H1 (cell line): ENCODE data around the gene PPP6C. TPM values are rescaled to one million over a fixed set of nuclear protein-coding genes. Genes with fewer than 3 reads are reported as not detected.
"Not testable (repeated sequence)": the region's sequence is repeated elsewhere in the genome, so short reads cannot be mapped to it uniquely, and the experiment has no call there.

ENCODE experiments used
- CTCF ChIA-PET: fragments of 300-600 bp; sonication (Branson Sonifier 250); formaldehyde crosslinking; loops from one replicate; lab custom pipeline; 2021; ENCODE audit not compliant: partially characterized antibody; lab: Charles Lee
- POLR2A ChIA-PET: fragments of 300-600 bp; sonication (Branson Sonifier 250); formaldehyde crosslinking; loops from one replicate; lab custom pipeline; 2021; ENCODE audit warnings: inconsistent platforms; ENCODE audit not compliant: partially characterized antibody; lab: Charles Lee
- DNase-seq, 2 experiments: peaks; one replicate each; pipeline versions ENCODE4 v3.0.0 to v3.0.0-alpha.2; 2010 to 2022; ENCODE audit warnings: low spot score in 2 of 2, low read depth in 1 of 2, mixed read lengths in 1 of 2
- FAIRE-seq: peaks from 2 replicates; lab custom pipeline; 2011; peaks lifted over from hg19 to GRCh38; lab: Jason Lieb, UNC
- H2AFZ ChIP-seq: 2 replicates; pipeline ENCODE4 v1.8.1; 2012; ENCODE audit warnings: low read length, inconsistent platforms
- H2AK5ac ChIP-seq: 2 replicates; pipeline ENCODE4 v1.6.1; 2013; ENCODE audit warnings: low read depth, low read length
- H2BK120ac ChIP-seq: replicated peaks from 2 replicates; pipeline ENCODE3; 2013; ENCODE audit warnings: low read depth, low read length, inconsistent platforms
- H2BK12ac ChIP-seq: 2 replicates; pipeline ENCODE4 v1.6.1; 2013; ENCODE audit warnings: low read depth, low read length
- H2BK15ac ChIP-seq: 2 replicates; pipeline ENCODE4 v1.6.1; 2013; ENCODE audit warnings: low read length
- H2BK20ac ChIP-seq: 2 replicates; pipeline ENCODE4 v1.6.1; 2013; ENCODE audit warnings: low read length
- H2BK5ac ChIP-seq: 2 replicates; pipeline ENCODE4 v1.6.1; 2013; ENCODE audit warnings: low read depth, low read length
- H3K14ac ChIP-seq: 2 replicates; pipeline ENCODE4 v1.6.1; 2013; ENCODE audit warnings: inconsistent platforms; ENCODE audit not compliant: insufficient read length
- H3K18ac ChIP-seq: 2 replicates; pipeline ENCODE4 v1.6.1; 2013; ENCODE audit warnings: low read length; ENCODE audit errors: extremely low read depth
- H3K23ac ChIP-seq: 2 replicates; pipeline ENCODE4 v1.6.1; 2013; ENCODE audit warnings: inconsistent platforms; ENCODE audit not compliant: insufficient read length
- H3K23me2 ChIP-seq: 2 replicates; pipeline ENCODE4 v1.6.1; 2013; ENCODE audit warnings: low read depth, low read length
- H3K27ac ChIP-seq: 2 replicates; pipeline ENCODE4 v1.6.1; 2011; ENCODE audit warnings: low read depth, low read length, inconsistent platforms
- H3K27me3 ChIP-seq, 4 experiments: replicated peaks in 1 of 4; 1 replicate in 1 of 4; 2 replicates in 3 of 4; pipeline versions ENCODE4 v1.6.1 to v1.8.1; 2011 to 2013; ENCODE audit warnings: low read length in 3 of 4, mild to moderate bottlenecking in 3 of 4, inconsistent platforms in 2 of 4, mixed read lengths in 2 of 4, moderate library complexity in 1 of 4; ENCODE audit not compliant: control insufficient read depth in 3 of 4, insufficient read depth in 3 of 4; ENCODE audit errors: extremely low read depth in 1 of 4
- H3K36me3 ChIP-seq, 4 experiments: 2 replicates each; pipeline versions ENCODE4 v1.6.1 to v1.8.1; 2011 to 2013; ENCODE audit warnings: mild to moderate bottlenecking in 4 of 4, low read length in 3 of 4, moderate library complexity in 2 of 4, control low read depth in 1 of 4, inconsistent platforms in 1 of 4; ENCODE audit not compliant: insufficient read depth in 4 of 4, control insufficient read depth in 2 of 4
- H3K4ac ChIP-seq: replicated peaks from 2 replicates; pipeline ENCODE3; 2013; ENCODE audit warnings: low read length, low read depth, mixed read lengths, inconsistent platforms; ENCODE audit not compliant: insufficient read length
- H3K4me1 ChIP-seq, 4 experiments: replicated peaks in 1 of 4; 1 replicate in 1 of 4; 2 replicates in 3 of 4; pipeline versions ENCODE4 v1.6.1 to v1.8.1; 2011 to 2013; ENCODE audit warnings: low read length in 3 of 4, inconsistent platforms in 2 of 4, mixed read lengths in 1 of 4; ENCODE audit not compliant: insufficient read depth in 4 of 4, control insufficient read depth in 3 of 4
- H3K4me2 ChIP-seq, 2 experiments: 2 replicates each; pipeline versions ENCODE4 v1.6.1 to v1.8.1; 2011 to 2013; ENCODE audit warnings: low read depth in 2 of 2, low read length in 2 of 2, control low read depth in 1 of 2, inconsistent platforms in 1 of 2, mild to moderate bottlenecking in 1 of 2; ENCODE audit not compliant: insufficient read depth in 1 of 2
- H3K4me3 ChIP-seq, 4 experiments: fragments of 200-600, 300-600 bp in 1 of 4; sonication (generic), shearing (Covaris generic), sonication (Bioruptor Twin) in 1 of 4; 2 replicates each; pipeline versions ENCODE4 v1.5.1 to v1.8.1; 2011 to 2016; ENCODE audit warnings: low read length in 4 of 4, low read depth in 3 of 4, control low read depth in 2 of 4, inconsistent platforms in 2 of 4, mild to moderate bottlenecking in 2 of 4, mixed read lengths in 1 of 4, moderate library complexity in 1 of 4; ENCODE audit not compliant: insufficient read depth in 2 of 4; ENCODE audit errors: extremely low read depth in 1 of 4
- H3K56ac ChIP-seq: replicated peaks from 2 replicates; pipeline ENCODE3; 2013; ENCODE audit warnings: low read depth, mild to moderate bottlenecking, mixed read lengths, low read length, inconsistent platforms; ENCODE audit not compliant: insufficient read length
- H3K79me1 ChIP-seq: 2 replicates; pipeline ENCODE4 v1.6.1; 2013; ENCODE audit warnings: low read depth, low read length, control low read depth
- H3K79me2 ChIP-seq, 2 experiments: 2 replicates each; pipeline versions ENCODE4 v1.6.1 to v1.8.1; 2012 to 2013; ENCODE audit warnings: low read length in 2 of 2, mild to moderate bottlenecking in 2 of 2, inconsistent platforms in 1 of 2; ENCODE audit not compliant: insufficient read depth in 2 of 2, control insufficient read depth in 1 of 2
- H3K9ac ChIP-seq, 4 experiments: replicated peaks in 1 of 4; 1 replicate in 1 of 4; 2 replicates in 3 of 4; pipeline versions ENCODE4 v1.6.1 to v1.8.1; 2011 to 2013; ENCODE audit warnings: low read depth in 3 of 4, low read length in 3 of 4, control low read depth in 2 of 4, mild to moderate bottlenecking in 2 of 4, moderate library complexity in 2 of 4, inconsistent platforms in 1 of 4; ENCODE audit errors: extremely low read depth in 1 of 4
- H3K9me3 ChIP-seq, 2 experiments: 2 replicates each; pipeline versions ENCODE4 v1.6.1 to v1.8.1; 2012 to 2013; ENCODE audit warnings: mild to moderate bottlenecking in 2 of 2, moderate library complexity in 2 of 2, control low read depth in 1 of 2, inconsistent platforms in 1 of 2, low read depth in 1 of 2, low read length in 1 of 2, mixed read lengths in 1 of 2; ENCODE audit not compliant: insufficient read depth in 2 of 2
- H4K20me1 ChIP-seq, 2 experiments: replicated peaks in 1 of 2; 2 replicates each; pipeline versions ENCODE3 to v1.8.1; 2011 to 2013; ENCODE audit warnings: inconsistent platforms in 2 of 2, low read length in 2 of 2, mild to moderate bottlenecking in 1 of 2; ENCODE audit not compliant: insufficient read depth in 2 of 2, control insufficient read depth in 1 of 2
- H4K5ac ChIP-seq: 2 replicates; pipeline ENCODE4 v1.6.1; 2013; ENCODE audit warnings: low read length, low read depth, mixed read lengths, inconsistent platforms; ENCODE audit not compliant: insufficient read length
- H4K8ac ChIP-seq: 2 replicates; pipeline ENCODE4 v1.8.0; 2013; ENCODE audit warnings: mild to moderate bottlenecking, moderate library complexity, low read length, inconsistent platforms; ENCODE audit not compliant: insufficient read depth; ENCODE audit errors: extremely low read depth
- H4K91ac ChIP-seq: replicated peaks from 2 replicates; pipeline ENCODE3; 2013; ENCODE audit warnings: low read length, mixed read lengths, inconsistent platforms; ENCODE audit not compliant: insufficient read length
- WGBS, 2 experiments: shearing (Covaris generic) in 1 of 2; methylation state at CpG; one replicate each; pipeline versions ENCODE4 v1.1.6 to v1.1.7; 2013 to 2015; ENCODE audit warnings: low lambda C conversion rate in 2 of 2, mixed read lengths in 2 of 2, inconsistent platforms in 1 of 2, low coverage in 1 of 2, missing lambda C conversion rate in 1 of 2; ENCODE audit not compliant: insufficient replicate concordance in 2 of 2, insufficient coverage in 1 of 2, insufficient read length in 1 of 2; ENCODE audit errors: extremely low coverage in 1 of 2, missing lambda C conversion rate in 1 of 2; 5-methylcytosine and 5-hydroxymethylcytosine counted together
- polyA plus RNA-seq, 7 experiments: library from polyadenylated mRNA; depleted of rRNA in 3 of 7; stranded (reverse) in 5 of 7; unstranded in 2 of 7; fragments of >200 nt in 5 of 7; fragments of 200-250 nt in 2 of 7; gene quantifications; 1 replicate in 5 of 7; 2 replicates in 1 of 7; 4 replicates in 1 of 7; pipeline versions ENCODE4 v1.2.1 to v1.2.3, GENCODE V29; 2011 to 2013; ENCODE audit warnings: missing spikeins in 2 of 7, mixed read lengths in 2 of 7
- total RNA-seq: library from RNA; stranded (reverse); fragmentation: NEBNext Ultra II Directional; extraction: Animal tissue kit (Norgen Biotek cat#: 25700); gene quantifications from 2 replicates; pipeline ENCODE4 v1.2.1, GENCODE V29; 2021

Gene PPP6C
- total and polyA plus RNA-seq, 2 of the 8 experiments (the other 6 are each of a cell fraction or from before 2014, with no cell fraction given), result 22.8 to 52.3 TPM

DNA sequence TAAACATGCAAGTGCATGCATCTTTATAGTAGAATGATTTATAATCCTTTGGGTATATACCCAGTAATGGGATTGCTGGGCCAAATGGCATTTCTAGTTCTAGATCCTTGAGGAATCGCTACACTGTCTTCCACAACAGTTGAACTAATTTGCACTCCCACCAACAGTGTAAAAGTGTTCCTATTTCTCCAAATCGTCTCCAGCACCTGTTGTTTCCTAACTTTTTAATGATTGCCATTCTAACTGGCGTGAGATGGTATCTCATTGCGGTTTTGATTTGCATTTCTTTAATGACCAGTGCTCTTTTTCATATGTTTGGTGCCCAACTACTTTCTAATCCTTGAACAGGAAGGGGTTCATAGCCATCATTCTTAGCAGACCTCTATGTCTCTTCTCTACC is 7.8 kb downstream of the PPP6C start:
- H4K5ac ChIP-seq, H2BK15ac ChIP-seq, CTCF ChIA-PET, H3K9ac ChIP-seq, H3K14ac ChIP-seq, H3K27me3 ChIP-seq, DNase-seq, H2AK5ac ChIP-seq, H4K8ac ChIP-seq, H2BK5ac ChIP-seq, H3K4me2 ChIP-seq, H3K27ac ChIP-seq, H3K9me3 ChIP-seq, H2AFZ ChIP-seq, H4K91ac ChIP-seq, H3K23ac ChIP-seq, H2BK120ac ChIP-seq, H3K4me1 ChIP-seq, H3K18ac ChIP-seq, FAIRE-seq, H2BK20ac ChIP-seq, H3K56ac ChIP-seq, POLR2A ChIA-PET, H2BK12ac ChIP-seq, H3K36me3 ChIP-seq, H3K4ac ChIP-seq, H3K79me1 ChIP-seq, H3K4me3 ChIP-seq, H3K23me2 ChIP-seq: not testable (repeated sequence)
- 95% methylated on average over 4 of the region's 4 CpGs; no CpG with 5 or more reads in 1 of the 2 experiments for WGBS, 2 experiments
- Histone ChIP-seq H4K20me1 (peaks cover 11% of the 10 kb centered on the region in 2 experiments), H3K79me2 (peaks cover 9 to 96% of the 10 kb centered on the region in 2 experiments; a peak in 3 of 4 replicates)
